IPS DF 6.9 (cell line): Measurements from ENCODE around the gene POLR1A.

Source experiments
- DNase-seq: peaks from one replicate; pipeline ENCODE4 v3.0.0-alpha.2; 2013; ENCODE audit warnings: low read depth, low spot score
- H3K27ac ChIP-seq: one replicate; pipeline ENCODE4 v1.5.1; 2013; ENCODE audit warnings: low read length, control low read depth
- H3K27me3 ChIP-seq: 2 replicates; pipeline ENCODE4 v1.6.1; 2013; ENCODE audit warnings: mild to moderate bottlenecking, low read length; ENCODE audit not compliant: control insufficient read depth, insufficient read depth
- H3K36me3 ChIP-seq: 2 replicates; pipeline ENCODE4 v1.6.1; 2013; ENCODE audit warnings: low read length; ENCODE audit not compliant: control insufficient read depth, insufficient read depth
- H3K4me1 ChIP-seq: 2 replicates; pipeline ENCODE4 v1.6.1; 2013; ENCODE audit warnings: low read length; ENCODE audit not compliant: control insufficient read depth, insufficient read depth
- H3K4me3 ChIP-seq: 2 replicates; pipeline ENCODE4 v1.5.1; 2013; ENCODE audit warnings: mild to moderate bottlenecking, low read length
- H3K9me3 ChIP-seq: 2 replicates; pipeline ENCODE4 v1.6.1; 2013; ENCODE audit warnings: low read length, inconsistent platforms; ENCODE audit not compliant: control insufficient read depth, insufficient read depth
- WGBS: extraction: QIAGEN DNeasy Blood & Tissue Kit; methylation state at CpG from one replicate; pipeline ENCODE4 v1.1.7; 2013; ENCODE audit warnings: mixed read lengths, missing lambda C conversion rate; ENCODE audit not compliant: insufficient read length, insufficient coverage; 5-methylcytosine and 5-hydroxymethylcytosine counted together

Gene POLR1A

GRCh38 chr2:85990084-85990483 lies 115.6 kb downstream of the POLR1A start:
- no peaks in the 10 kb centered on the region for H3K9me3 ChIP-seq
- H3K27ac ChIP-seq = no peak overlapping the region
- no peak overlapping the region for H3K4me3 ChIP-seq
- H3K36me3 ChIP-seq = no peaks in the 10 kb centered on the region
- H3K4me1 ChIP-seq = no peaks in the 10 kb centered on the region
- no peaks in the 10 kb centered on the region for H3K27me3 ChIP-seq
- no peak for DNase-seq
- WGBS = no CpG with 5 or more reads among the region's 8 CpGs

- WGBS = no CpG with 5 or more reads among the region's 7 CpGs
- Histone ChIP-seq H3K27me3 (no peaks in the 10 kb centered on the region), H3K4me1 (no peaks in the 10 kb centered on the region), H3K36me3 (no peaks in the 10 kb centered on the region), H3K4me3 (no peak overlapping the region), H3K9me3 (no peaks in the 10 kb centered on the region), H3K27ac (no peak overlapping the region)
- no peak for DNase-seq
Observed at GRCh38 chr2:85989288-85989865, 116.3 kb downstream of the POLR1A start.

- H3K4me3 ChIP-seq = no peak overlapping the region
Observed at GRCh38 chr2:85988914-85989270, 116.8 kb downstream of the POLR1A start.

GRCh38 chr2:85988175-85988913 lies 117.3 kb downstream of the POLR1A start:
- Histone ChIP-seq H3K27ac (no peak overlapping the region), H3K4me3 (no peak overlapping the region), H3K27me3 (no peaks in the 10 kb centered on the region), H3K4me1 (no peaks in the 10 kb centered on the region), H3K9me3 (no peaks in the 10 kb centered on the region), H3K36me3 (no peaks in the 10 kb centered on the region)
- no peak for DNase-seq
- no CpG with 5 or more reads among the region's 10 CpGs for WGBS

More at GRCh38 chr2:85988914-85989270, 116.8 kb downstream of the POLR1A start:
- no peak for DNase-seq
- H3K9me3 ChIP-seq = no peaks in the 10 kb centered on the region
- no CpG with 5 or more reads among the region's 7 CpGs for WGBS
- H3K4me1 ChIP-seq = no peaks in the 10 kb centered on the region
- H3K27me3 ChIP-seq = no peaks in the 10 kb centered on the region
- no peaks in the 10 kb centered on the region for H3K36me3 ChIP-seq
- H3K27ac ChIP-seq = no peak overlapping the region

GRCh38 chr2:85987266-85988174 lies 118.2 kb downstream of the POLR1A start:
- no peak for DNase-seq
- Histone ChIP-seq H3K4me3 (no peak overlapping the region), H3K27ac (no peak overlapping the region), H3K9me3 (no peaks in the 10 kb centered on the region), H3K27me3 (no peaks in the 10 kb centered on the region), H3K36me3 (no peaks in the 10 kb centered on the region), H3K4me1 (no peaks in the 10 kb centered on the region)
- WGBS = no CpG with 5 or more reads among the region's 6 CpGs

GRCh38 chr2:85986121-85986520 lies 119.6 kb downstream of the POLR1A start:
- H3K4me3 ChIP-seq = no peak overlapping the region
- H3K36me3 ChIP-seq = no peaks in the 10 kb centered on the region
- no peaks in the 10 kb centered on the region for H3K27me3 ChIP-seq
- WGBS = no CpG with 5 or more reads among the region's 9 CpGs
- H3K27ac ChIP-seq = no peak overlapping the region
- no peak for DNase-seq
- H3K4me1 ChIP-seq = no peaks in the 10 kb centered on the region
- no peaks in the 10 kb centered on the region for H3K9me3 ChIP-seq

- Histone ChIP-seq H3K36me3 (no peaks in the 10 kb centered on the region), H3K4me1 (no peaks in the 10 kb centered on the region), H3K4me3 (no peak overlapping the region), H3K27me3 (no peaks in the 10 kb centered on the region), H3K27ac (no peak overlapping the region), H3K9me3 (no peaks in the 10 kb centered on the region)
- no CpG with 5 or more reads among the region's 2 CpGs for WGBS
- DNase-seq = no peak
Observed at GRCh38 chr2:85984788-85985187, 120.9 kb downstream of the POLR1A start.

GRCh38 chr2:85983766-85984165 lies 121.9 kb downstream of the POLR1A start:
- no peak for DNase-seq
- Histone ChIP-seq H3K4me3 (no peak overlapping the region), H3K4me1 (no peaks in the 10 kb centered on the region), H3K27ac (no peak overlapping the region), H3K27me3 (no peaks in the 10 kb centered on the region), H3K36me3 (no peaks in the 10 kb centered on the region), H3K9me3 (no peaks in the 10 kb centered on the region)
- WGBS = no CpG with 5 or more reads among the region's 6 CpGs

GRCh38 chr2:85981579-85982247 lies 124.0 kb downstream of the POLR1A start:
- no peaks in the 10 kb centered on the region for H3K9me3 ChIP-seq
- no CpG with 5 or more reads among the region's 12 CpGs for WGBS
- no peak overlapping the region for H3K27ac ChIP-seq
- H3K4me3 ChIP-seq = no peak overlapping the region
- no peaks in the 10 kb centered on the region for H3K36me3 ChIP-seq
- H3K27me3 ChIP-seq = no peaks in the 10 kb centered on the region
- DNase-seq = no peak
- no peaks in the 10 kb centered on the region for H3K4me1 ChIP-seq
